A673 (cell line): ENCODE measurements around the gene PATJ. TPM values are rescaled to one million over a fixed set of nuclear protein-coding genes. Genes with fewer than 3 reads are reported as not detected.

Experiments used
- BruUV-seq: library from RNA; stranded (reverse); fragments of 400-500 nt; replicated peaks from 2 replicates; lab custom pipeline; 2021; lab: Mats Ljungman, UMichigan
- CTCF ChIA-PET: fragments of 300-600 bp; sonication (Branson Sonifier 250); formaldehyde crosslinking; loops from one replicate; lab custom pipeline; 2022; ENCODE audit warnings: antibody characterized with exemption; lab: Charles Lee
- POLR2A ChIA-PET: fragments of 300-600 bp; sonication (Branson Sonifier 250); formaldehyde crosslinking; loops from one replicate; lab custom pipeline; 2022; ENCODE audit warnings: antibody characterized with exemption; ENCODE audit not compliant: low non-redundant PET; lab: Charles Lee
- DNase-seq: peaks from one replicate; pipeline ENCODE4 v3.0.0-alpha.2; 2015; ENCODE audit warnings: low spot score
- H3K27ac ChIP-seq: fragments of 200-600 bp; sonication (generic); 2 replicates; pipeline ENCODE4 v1.5.1; 2016; ENCODE audit warnings: mixed run types, low read depth, mild to moderate bottlenecking, mixed read lengths, antibody characterized with exemption, low read length; ENCODE audit not compliant: poor library complexity, severe bottlenecking
- H3K27me3 ChIP-seq: fragments of 200-600 bp; sonication (generic); replicated peaks from 2 replicates; pipeline ENCODE4 v1.6.1; 2017; ENCODE audit warnings: mixed run types, low read depth, mild to moderate bottlenecking, mixed read lengths, antibody characterized with exemption, low read length; ENCODE audit not compliant: insufficient read depth, poor library complexity
- H3K36me3 ChIP-seq: fragments of 200-600 bp; sonication (generic); 2 replicates; pipeline ENCODE4 v1.6.1; 2016; ENCODE audit warnings: mixed run types, mild to moderate bottlenecking, mixed read lengths, antibody characterized with exemption, low read length; ENCODE audit not compliant: insufficient read depth, poor library complexity, severe bottlenecking
- H3K4me1 ChIP-seq: fragments of 200-600 bp; sonication (generic); 2 replicates; pipeline ENCODE4 v1.6.1; 2017; ENCODE audit warnings: mixed run types, mild to moderate bottlenecking, mixed read lengths, antibody characterized with exemption, low read length; ENCODE audit not compliant: insufficient read depth, poor library complexity, severe bottlenecking
- H3K4me3 ChIP-seq: fragments of 200-600 bp; sonication (generic); 2 replicates; pipeline ENCODE4 v1.5.1; 2016; ENCODE audit warnings: low read depth, mixed run types, mild to moderate bottlenecking, mixed read lengths, low read length; ENCODE audit not compliant: poor library complexity, severe bottlenecking
- H3K9me3 ChIP-seq: fragments of 200-600 bp; sonication (generic); 2 replicates; pipeline ENCODE4 v1.6.1; 2016; ENCODE audit warnings: mixed run types, low read depth, mild to moderate bottlenecking, mixed read lengths, antibody characterized with exemption, low read length; ENCODE audit not compliant: poor library complexity, severe bottlenecking
- CTCF ChIP-seq: fragments of 300-800, 200-600 bp; sonication (generic); conservative IDR thresholded peaks from 2 replicates; pipeline ENCODE4 v1.5.1; 2017; ENCODE audit warnings: low read depth, mild to moderate bottlenecking, antibody characterized with exemption, low read length, moderate library complexity, mixed read lengths
- EZH2 ChIP-seq: fragments of 200-600 bp; sonication (generic); IDR thresholded peaks from 2 replicates; pipeline ENCODE4 v1.6.1; 2017; ENCODE audit warnings: borderline replicate concordance, low read depth, mild to moderate bottlenecking, mixed read lengths, antibody characterized with exemption, low read length; ENCODE audit not compliant: poor library complexity, severe bottlenecking
- intact Hi-C: fragments of 100-400 bp; cut with micrococcal nuclease; formaldehyde crosslinking; loops from one replicate; pipeline ENCODE4 v1.10.0; 2022; ENCODE audit not compliant: unreplicated experiment
- total RNA-seq: library from RNA; stranded (reverse); gene quantifications from 2 replicates; pipeline ENCODE4 v1.2.3, GENCODE V29; 2021

Gene PATJ
- total RNA-seq, 1 experiment from 2014 or later, result 6.6 TPM

GRCh38 chr1:62029704-62030103 lies 287.4 kb downstream of the PATJ start:
- Histone ChIP-seq H3K4me3 (no peak overlapping the region), H3K4me1 (peaks cover 11% of the 10 kb centered on the region), H3K27me3 (no peaks in the 10 kb centered on the region), H3K36me3 (no peaks in the 10 kb centered on the region), H3K27ac (no peak overlapping the region), H3K9me3 (peaks cover 12% of the 10 kb centered on the region)
- POLR2A ChIA-PET, result no interaction called here
- intact Hi-C loops, result loop anchor here (10.0 kb wide), 1 partner anchor 105 kb away; no protein-coding TSS in a partner anchor
- CTCF ChIA-PET, result no interaction called here
- TF ChIP-seq CTCF (no peak), EZH2 (no peak)
- DNase-seq, result no peak
- no TSS peak for BruUV-seq

- no peak for DNase-seq
- Histone ChIP-seq H3K27me3 (no peaks in the 10 kb centered on the region), H3K9me3 (no peaks in the 10 kb centered on the region), H3K4me1 (peaks cover 9% of the 10 kb centered on the region), H3K27ac (no peak overlapping the region), H3K4me3 (no peak overlapping the region), H3K36me3 (no peaks in the 10 kb centered on the region)
- intact Hi-C loops, result loop anchor here (10.0 kb wide), 1 partner anchor 110 kb away; no protein-coding TSS in a partner anchor
- CTCF ChIA-PET, result no interaction called here
- POLR2A ChIA-PET, result no interaction called here
- no TSS peak for BruUV-seq
- no peak for TF ChIP-seq EZH2
- TF ChIP-seq CTCF, result no peak
These were observed 292.5 kb downstream of the PATJ start for GRCh38 chr1:62034790-62035189.

GRCh38 chr1:62037274-62037673 lies 295.0 kb downstream of the PATJ start:
- no peak for DNase-seq
- Histone ChIP-seq H3K9me3 (no peaks in the 10 kb centered on the region), H3K36me3 (no peaks in the 10 kb centered on the region), H3K4me3 (no peak overlapping the region), H3K27ac (no peak overlapping the region), H3K27me3 (no peaks in the 10 kb centered on the region), H3K4me1 (peaks cover 9% of the 10 kb centered on the region)
- ChIA-PET POLR2A (interaction anchor here (0.6 kb wide), 1 partner anchor 8 kb away, joined by 3 read pairs; no protein-coding TSS in a partner anchor), CTCF (interaction anchor here (1.1 kb wide), 1 partner anchor 184 kb away, joined by 4 read pairs; no protein-coding TSS in a partner anchor)
- no TSS peak for BruUV-seq
- intact Hi-C loops, result loop anchor here (10.0 kb wide), 1 partner anchor 112 kb away; no protein-coding TSS in a partner anchor
- TF ChIP-seq EZH2 (no peak), CTCF (no peak)
